Measurements from ENCODE around the gene RPSA. TPM values are rescaled to one million over a fixed set of nuclear protein-coding genes. Genes with fewer than 3 reads are reported as not detected.

RPSA gene
- 204 and 250 TPM in 2 replicates for polyA plus RNA-seq

GRCh38 chr3:39406368-39407258 is at the start of gene RPSA:
RPSA (plus strand) TSS chr3:39406720; CDS start chr3:39407654, 934 bp downstream.

GRCh38 chr3:39383045-39383880 is 23.3 kb upstream of the RPSA start, which contains the start of gene SLC25A38:
SLC25A38 (plus strand) TSS chr3:39383370; CDS start chr3:39383725, 355 bp downstream.

Other genes starting within 250 kb of the RPSA start
- not detected in 2 replicates for gene XIRP1, start 214.1 kb upstream of the RPSA start, polyA plus RNA-seq
- gene CX3CR1, start 126.7 kb upstream of the RPSA start, polyA plus RNA-seq = 0.43 TPM in 1 of 2 replicates, not detected in the other
- gene CCR8, start 77.0 kb upstream of the RPSA start, polyA plus RNA-seq = not detected in 2 replicates
- gene SLC25A38, start 23.4 kb upstream of the RPSA start, polyA plus RNA-seq = 23.3 and 32.0 TPM in 2 replicates
- gene MOBP, start 61.0 kb downstream of the RPSA start, polyA plus RNA-seq = 2.7 and 4.5 TPM in 2 replicates